ENCODE results near the gene CFAP298.

Gene CFAP298

GRCh38 chr21:32597205-32597604, 15.0 kb downstream of the CFAP298 start:
- no peak for DNase-seq

GRCh38 chr21:32595431-32595830, 16.7 kb downstream of the CFAP298 start:
- DNase-seq, result no peak

GRCh38 chr21:32593690-32594089, 18.5 kb downstream of the CFAP298 start:
- no peak for DNase-seq

- no peak for DNase-seq
These were observed 19.2 kb downstream of the CFAP298 start for GRCh38 chr21:32592929-32593502.

GRCh38 chr21:32590130-32590529, 22.0 kb downstream of the CFAP298 start:
- no peak for DNase-seq

- DNase-seq, result no peak
These were observed 24.5 kb downstream of the CFAP298 start for GRCh38 chr21:32587651-32588050.

GRCh38 chr21:32587120-32587519, 25.1 kb downstream of the CFAP298 start:
- DNase-seq, result no peak

GRCh38 chr21:32585970-32586369, 26.2 kb downstream of the CFAP298 start:
- DNase-seq, result no peak

GRCh38 chr21:32585042-32585710, 27.0 kb downstream of the CFAP298 start, which contains the start of gene TCP10L:
TCP10L (minus strand) TSS chr21:32585523; CDS start chr21:32584304, 1,219 bp downstream.
- DNase-seq, result no peak

- DNase-seq, result no peak
These were observed 27.7 kb downstream of the CFAP298 start for GRCh38 chr21:32584472-32584871.

GRCh38 chr21:32581732-32582131, 30.4 kb downstream of the CFAP298 start:
- no peak for DNase-seq

GRCh38 chr21:32580949-32581348, 31.2 kb downstream of the CFAP298 start:
- no peak for DNase-seq

- DNase-seq, result peak; percentile 20
These were observed 34.0 kb downstream of the CFAP298 start for GRCh38 chr21:32578107-32578691.

- no peak for DNase-seq
These were observed 36.2 kb downstream of the CFAP298 start for GRCh38 chr21:32576011-32576410.

GRCh38 chr21:32574946-32575925, 36.9 kb downstream of the CFAP298 start:
- no peak for DNase-seq

- DNase-seq, result no peak
These were observed 39.4 kb downstream of the CFAP298 start for GRCh38 chr21:32572574-32573420.

- no peak for DNase-seq
These were observed 41.7 kb downstream of the CFAP298 start for GRCh38 chr21:32570456-32570855.

- DNase-seq, result peak; percentile 85
These were observed 42.6 kb downstream of the CFAP298 start for GRCh38 chr21:32569261-32570230.

- no peak for DNase-seq
These were observed 44.6 kb downstream of the CFAP298 start for GRCh38 chr21:32567626-32568025.

- DNase-seq, result no peak
These were observed 45.3 kb downstream of the CFAP298 start for GRCh38 chr21:32566741-32567389.
